Activated CD4-positive, alpha-beta T cell treated with anti-CD3 and anti-CD28 coated beads, Interleukin-2, amount 10 ng/mL, durations not matched to agents 7 days and 5 days (primary cell): ENCODE data around the gene SRRM2. TPM values are rescaled to one million over a fixed set of nuclear protein-coding genes. Genes with fewer than 3 reads are reported as not detected.

Experiments used
- CTCF ChIA-PET: fragments of 350-600 bp; sonication (Branson Sonifier 250); formaldehyde crosslinking; loops from one replicate; lab custom pipeline; 2021; ENCODE audit warnings: antibody characterized with exemption; lab: Charles Lee
- POLR2A ChIA-PET: fragments of 350-600 bp; sonication (Branson Sonifier 250); formaldehyde crosslinking; loops from one replicate; lab custom pipeline; 2021; ENCODE audit warnings: antibody characterized with exemption; lab: Charles Lee
- DNase-seq: peaks from one replicate; pipeline ENCODE4 v3.0.0-alpha.2; 2020
- H3K27ac Mint-ChIP-seq: one replicate; pipeline ENCODE4 v1.8.0; 2021; ENCODE audit warnings: mild to moderate bottlenecking, moderate library complexity, mixed read lengths
- H3K27me3 Mint-ChIP-seq: one replicate; pipeline ENCODE4 v1.8.0; 2021; ENCODE audit warnings: mixed read lengths
- H3K36me3 Mint-ChIP-seq: one replicate; pipeline ENCODE4 v1.8.0; 2021; ENCODE audit warnings: low read depth, mixed read lengths
- H3K4me1 Mint-ChIP-seq: one replicate; pipeline ENCODE4 v1.8.0; 2021; ENCODE audit warnings: mixed read lengths
- H3K4me3 Mint-ChIP-seq: one replicate; pipeline ENCODE4 v1.8.0; 2021; ENCODE audit warnings: mild to moderate bottlenecking, moderate library complexity, mixed read lengths
- H3K9me3 Mint-ChIP-seq: one replicate; pipeline ENCODE4 v1.8.0; 2021; ENCODE audit warnings: mixed read lengths
- total RNA-seq, 2 experiments: library from RNA; stranded (reverse); gene quantifications; one replicate each; pipeline ENCODE4 v1.2.3, GENCODE V29; 2021

SRRM2 gene
- total RNA-seq, 2 experiments from 2014 or later: 512 to 565 TPM

- Mint-ChIP-seq H3K27ac (no peak overlapping the region), H3K9me3 (no peaks in the 10 kb centered on the region), H3K36me3 (peaks cover 12% of the 10 kb centered on the region), H3K27me3 (no peaks in the 10 kb centered on the region), H3K4me1 (peaks cover 17% of the 10 kb centered on the region), H3K4me3 (no peak overlapping the region)
- DNase-seq: no peak
- POLR2A ChIA-PET: no interaction called here
- CTCF ChIA-PET: interaction anchor here (0.7 to 1.5 kb wide), 3 partner anchors 26 to 46 kb away, joined by 3 to 5 read pairs (median 4); partner anchors contain the start of gene PRSS27
These were observed 6.5 kb upstream of the SRRM2 start for GRCh38 chr16:2745961-2746360.

GRCh38 chr16:2748757-2749455, 3.5 kb upstream of the SRRM2 start:
- H3K4me3 Mint-ChIP-seq: no peak overlapping the region
- peaks cover 28% of the 10 kb centered on the region for H3K4me1 Mint-ChIP-seq
- POLR2A ChIA-PET: no interaction called here
- H3K27me3 Mint-ChIP-seq: no peaks in the 10 kb centered on the region
- peaks cover 24% of the 10 kb centered on the region for H3K36me3 Mint-ChIP-seq
- H3K27ac Mint-ChIP-seq: no peak overlapping the region
- no peak for DNase-seq
- CTCF ChIA-PET: interaction anchor here (1.1 kb wide), 1 partner anchor 13 kb away, joined by 4 read pairs; no protein-coding TSS in a partner anchor
- no peaks in the 10 kb centered on the region for H3K9me3 Mint-ChIP-seq

GRCh38 chr16:2749476-2749875, 3.0 kb upstream of the SRRM2 start:
- Mint-ChIP-seq H3K4me1 (peaks cover 34% of the 10 kb centered on the region), H3K27me3 (no peaks in the 10 kb centered on the region), H3K36me3 (peaks cover 30% of the 10 kb centered on the region), H3K4me3 (no peak overlapping the region), H3K27ac (no peak overlapping the region), H3K9me3 (no peaks in the 10 kb centered on the region)
- ChIA-PET POLR2A (no interaction called here), CTCF (interaction anchor here (1.1 kb wide), 1 partner anchor 14 kb away, joined by 4 read pairs; no protein-coding TSS in a partner anchor)
- no peak for DNase-seq

- DNase-seq: no peak
- Mint-ChIP-seq H3K4me3 (peak overlapping the region; percentile 22), H3K36me3 (peaks cover 34% of the 10 kb centered on the region), H3K9me3 (no peaks in the 10 kb centered on the region), H3K4me1 (peaks cover 38% of the 10 kb centered on the region), H3K27me3 (no peaks in the 10 kb centered on the region), H3K27ac (peak overlapping the region; percentile 66)
- CTCF ChIA-PET: interaction anchor here (1.1 kb wide), 1 partner anchor 14 kb away, joined by 4 read pairs; no protein-coding TSS in a partner anchor
- POLR2A ChIA-PET: no interaction called here
These were observed 2.5 kb upstream of the SRRM2 start for GRCh38 chr16:2749936-2750335.

GRCh38 chr16:2751577-2752034, 832 bp upstream of the SRRM2 start:
- DNase-seq: no peak
- Mint-ChIP-seq H3K4me1 (peaks cover 52% of the 10 kb centered on the region), H3K9me3 (no peaks in the 10 kb centered on the region), H3K36me3 (peaks cover 48% of the 10 kb centered on the region), H3K27me3 (no peaks in the 10 kb centered on the region), H3K4me3 (peak overlapping the region; percentile 89), H3K27ac (peak overlapping the region; percentile 99)
- POLR2A ChIA-PET: no interaction called here
- CTCF ChIA-PET: no interaction called here

- peak overlapping the region; percentile 93 for H3K27ac Mint-ChIP-seq
- CTCF ChIA-PET: interaction anchor here (0.6 kb wide), 1 partner anchor 31 kb away, joined by 4 read pairs; no protein-coding TSS in a partner anchor
- no peaks in the 10 kb centered on the region for H3K9me3 Mint-ChIP-seq
- DNase-seq: peak; percentile 64
- POLR2A ChIA-PET: no interaction called here
- H3K4me1 Mint-ChIP-seq: peaks cover 63% of the 10 kb centered on the region
- peaks cover 63% of the 10 kb centered on the region for H3K36me3 Mint-ChIP-seq
- peak overlapping the region; percentile 89 for H3K4me3 Mint-ChIP-seq
- no peaks in the 10 kb centered on the region for H3K27me3 Mint-ChIP-seq
These were observed 653 bp downstream of the SRRM2 start for GRCh38 chr16:2752850-2753732.

- ChIA-PET CTCF (interaction anchor here (0.6 kb wide), 2 partner anchors 32 to 727 kb away, joined by 3 to 4 read pairs; no protein-coding TSS in a partner anchor), POLR2A (no interaction called here)
- Mint-ChIP-seq H3K36me3 (peaks cover 69% of the 10 kb centered on the region), H3K9me3 (no peaks in the 10 kb centered on the region), H3K27ac (peak overlapping the region; percentile 93), H3K4me3 (peak overlapping the region; percentile 89), H3K4me1 (peaks cover 63% of the 10 kb centered on the region), H3K27me3 (no peaks in the 10 kb centered on the region)
- DNase-seq: no peak
These were observed 1.2 kb downstream of the SRRM2 start for GRCh38 chr16:2753733-2754020.

- H3K36me3 Mint-ChIP-seq: peaks cover 76% of the 10 kb centered on the region
- CTCF ChIA-PET: no interaction called here
- H3K27ac Mint-ChIP-seq: peak overlapping the region; percentile 93
- POLR2A ChIA-PET: no interaction called here
- no peaks in the 10 kb centered on the region for H3K27me3 Mint-ChIP-seq
- no peak for DNase-seq
- peaks cover 58% of the 10 kb centered on the region for H3K4me1 Mint-ChIP-seq
- no peaks in the 10 kb centered on the region for H3K9me3 Mint-ChIP-seq
- H3K4me3 Mint-ChIP-seq: peak overlapping the region; percentile 89
These were observed 2.7 kb downstream of the SRRM2 start for GRCh38 chr16:2755158-2755557.

GRCh38 chr16:2756288-2757015, 4.0 kb downstream of the SRRM2 start:
- Mint-ChIP-seq H3K4me3 (no peak overlapping the region), H3K27me3 (no peaks in the 10 kb centered on the region), H3K36me3 (peaks cover 79% of the 10 kb centered on the region), H3K9me3 (no peaks in the 10 kb centered on the region), H3K4me1 (peaks cover 48% of the 10 kb centered on the region), H3K27ac (no peak overlapping the region)
- CTCF ChIA-PET: no interaction called here
- POLR2A ChIA-PET: interaction anchor here (0.7 kb wide), 1 partner anchor 286 kb away, joined by 3 read pairs; no protein-coding TSS in a partner anchor
- no peak for DNase-seq

GRCh38 chr16:2757344-2757743, 4.9 kb downstream of the SRRM2 start:
- H3K36me3 Mint-ChIP-seq: peaks cover 86% of the 10 kb centered on the region
- no peak for DNase-seq
- H3K9me3 Mint-ChIP-seq: no peaks in the 10 kb centered on the region
- peaks cover 45% of the 10 kb centered on the region for H3K4me1 Mint-ChIP-seq
- H3K27me3 Mint-ChIP-seq: no peaks in the 10 kb centered on the region
- H3K27ac Mint-ChIP-seq: no peak overlapping the region
- ChIA-PET CTCF (interaction anchor here (0.6 kb wide), 1 partner anchor 65 kb away, joined by 3 read pairs; no protein-coding TSS in a partner anchor), POLR2A (no interaction called here)
- no peak overlapping the region for H3K4me3 Mint-ChIP-seq

GRCh38 chr16:2761472-2761871, 9.0 kb downstream of the SRRM2 start:
- Mint-ChIP-seq H3K36me3 (peaks cover 97% of the 10 kb centered on the region), H3K4me1 (peaks cover 19% of the 10 kb centered on the region), H3K4me3 (no peak overlapping the region), H3K9me3 (no peaks in the 10 kb centered on the region), H3K27me3 (no peaks in the 10 kb centered on the region), H3K27ac (no peak overlapping the region)
- ChIA-PET CTCF (no interaction called here), POLR2A (no interaction called here)
- DNase-seq: no peak

GRCh38 chr16:2761886-2762583, 9.6 kb downstream of the SRRM2 start:
- Mint-ChIP-seq H3K9me3 (no peaks in the 10 kb centered on the region), H3K27me3 (no peaks in the 10 kb centered on the region), H3K27ac (no peak overlapping the region), H3K4me1 (peaks cover 14% of the 10 kb centered on the region), H3K4me3 (no peak overlapping the region), H3K36me3 (peaks cover 97% of the 10 kb centered on the region)
- ChIA-PET POLR2A (no interaction called here), CTCF (no interaction called here)
- no peak for DNase-seq
